ENCODE results near the gene GPR22.

GPR22 gene

GRCh38 chr7:107479303-107479702 lies 9.4 kb downstream of the GPR22 start:
- DNase-seq (ENCODE audit: low spot score), result no peak

GRCh38 chr7:107480932-107481331 lies 11.1 kb downstream of the GPR22 start:
- DNase-seq (ENCODE audit: low spot score), result no peak

GRCh38 chr7:107482571-107482970 lies 12.7 kb downstream of the GPR22 start:
- no peak for DNase-seq (ENCODE audit: low spot score)

GRCh38 chr7:107486041-107486440 lies 16.2 kb downstream of the GPR22 start:
- no peak for DNase-seq (ENCODE audit: low spot score)

- DNase-seq (ENCODE audit: low spot score), result no peak
Measured at GRCh38 chr7:107492875-107493274, 23.0 kb downstream of the GPR22 start.

- DNase-seq (ENCODE audit: low spot score), result no peak
Measured at GRCh38 chr7:107494315-107494751, 24.5 kb downstream of the GPR22 start.

- DNase-seq (ENCODE audit: low spot score), result no peak
Measured at GRCh38 chr7:107494884-107495283, 25.0 kb downstream of the GPR22 start.

- no peak for DNase-seq (ENCODE audit: low spot score)
Measured at GRCh38 chr7:107495516-107495915, 25.7 kb downstream of the GPR22 start.

GRCh38 chr7:107499731-107500130 lies 29.9 kb downstream of the GPR22 start:
- DNase-seq (ENCODE audit: low spot score), result no peak

- DNase-seq (ENCODE audit: low spot score), result peak; percentile 31
Measured at GRCh38 chr7:107501593-107501992, 31.7 kb downstream of the GPR22 start.

- no peak for DNase-seq (ENCODE audit: low spot score)
Measured at GRCh38 chr7:107502154-107502553, 32.3 kb downstream of the GPR22 start.

- DNase-seq (ENCODE audit: low spot score), result no peak
Measured at GRCh38 chr7:107502797-107503196, 32.9 kb downstream of the GPR22 start.

- DNase-seq (ENCODE audit: low spot score), result no peak
Measured at GRCh38 chr7:107503687-107504086, 33.8 kb downstream of the GPR22 start.

GRCh38 chr7:107505362-107505761 lies 35.5 kb downstream of the GPR22 start:
- DNase-seq (ENCODE audit: low spot score), result no peak

- no peak for DNase-seq (ENCODE audit: low spot score)
Measured at GRCh38 chr7:107505997-107506673, 36.3 kb downstream of the GPR22 start.

- DNase-seq (ENCODE audit: low spot score), result peak; percentile 58
Measured at GRCh38 chr7:107506674-107507339, 37.0 kb downstream of the GPR22 start.

Measured in iPS-NIHi11 (cell line).